Central memory CD8-positive, alpha-beta T cell (primary cell): ENCODE results near the gene CCL20.
"Not testable (repeated sequence)": the region's sequence is repeated elsewhere in the genome, so short reads cannot be mapped to it uniquely, and the experiment has no call there.

ENCODE experiments used
- ATAC-seq: fragments of 150-1000 bp; cut with Tn5 transposase; replicated peaks from 2 replicates; pipeline ENCODE4 v1.10.0; 2022; ENCODE audit warnings: mild to moderate bottlenecking, moderate FRiP score, moderate number of reproducible peaks; ENCODE audit not compliant: poor library complexity, severe bottlenecking; ENCODE audit errors: extremely low read depth
- DNase-seq, 2 donors: peaks; one replicate each; pipeline ENCODE4 v3.0.0; 2021; ENCODE audit warnings: low spot score in 2 of 2
- H3K27ac Mint-ChIP-seq: one replicate; pipeline ENCODE4 v1.8.0; 2022; ENCODE audit warnings: low read depth, mild to moderate bottlenecking, moderate library complexity, mixed read lengths
- H3K27me3 Mint-ChIP-seq: one replicate; pipeline ENCODE4 v1.8.0; 2022; ENCODE audit warnings: mixed read lengths
- H3K36me3 Mint-ChIP-seq: one replicate; pipeline ENCODE4 v1.8.0; 2022; ENCODE audit warnings: mild to moderate bottlenecking, moderate library complexity, mixed read lengths; ENCODE audit not compliant: insufficient read depth
- H3K4me1 Mint-ChIP-seq: one replicate; pipeline ENCODE4 v1.8.0; 2022; ENCODE audit warnings: mixed read lengths
- H3K4me3 Mint-ChIP-seq: one replicate; pipeline ENCODE4 v1.8.0; 2022; ENCODE audit warnings: mild to moderate bottlenecking, moderate library complexity, mixed read lengths
- H3K9me3 Mint-ChIP-seq: one replicate; pipeline ENCODE4 v1.8.0; 2022; ENCODE audit warnings: mixed read lengths

Gene CCL20

DNA sequence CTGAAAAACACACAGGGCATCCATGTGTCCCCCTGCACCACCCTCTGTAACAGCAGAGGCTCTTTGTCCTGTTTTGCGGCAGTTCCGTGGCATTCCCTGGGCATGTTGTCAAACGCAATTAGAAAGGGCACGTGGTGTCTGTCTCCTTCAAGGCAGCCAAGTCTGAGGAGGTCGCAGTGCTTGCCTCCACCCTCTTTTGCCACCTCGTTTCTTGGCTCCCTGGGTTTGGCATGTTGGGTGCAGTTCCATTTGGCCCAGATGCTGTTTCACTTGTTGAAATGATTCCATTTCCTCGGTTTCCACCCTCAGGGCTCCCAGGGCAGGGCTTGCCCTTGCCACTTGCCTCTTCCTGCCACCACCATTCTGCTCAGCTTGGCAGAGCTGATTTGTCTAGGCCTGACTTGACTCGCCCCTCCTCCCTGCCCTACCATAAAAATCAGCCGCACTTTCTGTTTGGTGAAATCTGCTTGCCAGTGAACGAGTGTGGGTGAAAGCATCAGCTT, 12.4 kb downstream of the CCL20 start:
- H3K27ac Mint-ChIP-seq: no peak overlapping the region
- ATAC-seq: peak; percentile 10
- no peak overlapping the region for H3K4me3 Mint-ChIP-seq
- no peaks in the 10 kb centered on the region for H3K36me3 Mint-ChIP-seq
- peaks cover 23% of the 10 kb centered on the region for H3K27me3 Mint-ChIP-seq
- H3K9me3 Mint-ChIP-seq: peaks cover 7% of the 10 kb centered on the region
- H3K4me1 Mint-ChIP-seq: no peaks in the 10 kb centered on the region
- DNase-seq: no peak

- Mint-ChIP-seq H3K4me1 (no peaks in the 10 kb centered on the region), H3K9me3 (peaks cover 7% of the 10 kb centered on the region), H3K27me3 (peaks cover 18% of the 10 kb centered on the region), H3K36me3 (no peaks in the 10 kb centered on the region), H3K27ac (no peak overlapping the region), H3K4me3 (no peak overlapping the region)
- ATAC-seq: no peak
- no peak for DNase-seq
Observed at GRCh38 chr2:227826563-227826962, 12.9 kb downstream of the CCL20 start.

- H3K27ac Mint-ChIP-seq: no peak overlapping the region
- H3K9me3 Mint-ChIP-seq: peaks cover 7% of the 10 kb centered on the region
- H3K36me3 Mint-ChIP-seq: no peaks in the 10 kb centered on the region
- no peaks in the 10 kb centered on the region for H3K4me1 Mint-ChIP-seq
- ATAC-seq (no peak), DNase-seq (no peak)
- no peak overlapping the region for H3K4me3 Mint-ChIP-seq
- H3K27me3 Mint-ChIP-seq: peaks cover 17% of the 10 kb centered on the region
Observed at GRCh38 chr2:227827143-227827542, 13.5 kb downstream of the CCL20 start.

DNA sequence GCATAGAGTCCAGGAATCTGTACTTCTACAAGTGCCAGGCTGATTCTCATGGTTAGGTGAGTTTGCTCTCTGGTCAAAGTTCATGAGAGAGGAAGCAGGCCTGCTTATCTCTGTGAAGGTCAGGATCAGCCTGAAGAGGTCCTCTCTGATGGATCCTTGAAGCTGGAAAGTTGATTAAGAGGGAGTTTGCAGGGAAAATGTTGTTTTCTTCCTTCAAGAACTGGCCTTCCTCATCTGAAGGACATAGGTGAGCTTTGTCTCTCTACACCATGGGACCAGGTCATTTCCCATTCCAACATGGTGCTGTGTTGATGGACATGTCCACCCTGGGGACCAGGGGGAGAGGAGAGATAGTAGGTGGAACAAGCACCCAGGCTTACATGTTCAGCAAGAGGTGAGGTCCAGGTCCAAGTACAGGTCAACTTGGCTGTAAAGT, 14.9 kb downstream of the CCL20 start:
- no peak overlapping the region for H3K4me3 Mint-ChIP-seq
- no peaks in the 10 kb centered on the region for H3K36me3 Mint-ChIP-seq
- H3K9me3 Mint-ChIP-seq: peaks cover 7% of the 10 kb centered on the region
- no peak overlapping the region for H3K27ac Mint-ChIP-seq
- no peaks in the 10 kb centered on the region for H3K4me1 Mint-ChIP-seq
- ATAC-seq (no peak), DNase-seq (no peak)
- peaks cover 17% of the 10 kb centered on the region for H3K27me3 Mint-ChIP-seq

DNA sequence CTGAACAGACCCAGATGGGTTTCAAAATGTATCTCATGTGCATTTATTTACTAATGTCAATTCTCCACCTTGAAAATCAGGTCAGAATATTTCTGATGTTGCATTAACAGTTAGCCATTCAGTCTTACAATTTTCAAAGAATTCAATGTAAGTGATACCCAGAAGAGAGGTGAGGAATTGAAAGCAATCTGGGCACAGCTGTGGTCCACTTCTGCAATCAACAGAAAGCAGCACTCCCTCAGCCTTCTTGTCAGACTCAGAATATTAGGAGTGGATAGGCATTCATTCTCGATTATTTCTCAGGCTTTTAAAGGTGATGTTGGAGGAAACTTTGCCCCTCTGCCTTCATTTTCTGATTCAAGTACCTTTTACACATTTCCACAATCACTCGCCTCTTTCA, 15.7 kb downstream of the CCL20 start:
- Mint-ChIP-seq H3K27ac (no peak overlapping the region), H3K4me1 (no peaks in the 10 kb centered on the region), H3K27me3 (peaks cover 17% of the 10 kb centered on the region), H3K4me3 (no peak overlapping the region), H3K36me3 (no peaks in the 10 kb centered on the region), H3K9me3 (peaks cover 7% of the 10 kb centered on the region)
- ATAC-seq: no peak
- no peak for DNase-seq

- peaks cover 13% of the 10 kb centered on the region for H3K27me3 Mint-ChIP-seq
- peaks cover 7% of the 10 kb centered on the region for H3K9me3 Mint-ChIP-seq
Observed at GRCh38 chr2:227834423-227834822, 20.8 kb downstream of the CCL20 start.

DNA sequence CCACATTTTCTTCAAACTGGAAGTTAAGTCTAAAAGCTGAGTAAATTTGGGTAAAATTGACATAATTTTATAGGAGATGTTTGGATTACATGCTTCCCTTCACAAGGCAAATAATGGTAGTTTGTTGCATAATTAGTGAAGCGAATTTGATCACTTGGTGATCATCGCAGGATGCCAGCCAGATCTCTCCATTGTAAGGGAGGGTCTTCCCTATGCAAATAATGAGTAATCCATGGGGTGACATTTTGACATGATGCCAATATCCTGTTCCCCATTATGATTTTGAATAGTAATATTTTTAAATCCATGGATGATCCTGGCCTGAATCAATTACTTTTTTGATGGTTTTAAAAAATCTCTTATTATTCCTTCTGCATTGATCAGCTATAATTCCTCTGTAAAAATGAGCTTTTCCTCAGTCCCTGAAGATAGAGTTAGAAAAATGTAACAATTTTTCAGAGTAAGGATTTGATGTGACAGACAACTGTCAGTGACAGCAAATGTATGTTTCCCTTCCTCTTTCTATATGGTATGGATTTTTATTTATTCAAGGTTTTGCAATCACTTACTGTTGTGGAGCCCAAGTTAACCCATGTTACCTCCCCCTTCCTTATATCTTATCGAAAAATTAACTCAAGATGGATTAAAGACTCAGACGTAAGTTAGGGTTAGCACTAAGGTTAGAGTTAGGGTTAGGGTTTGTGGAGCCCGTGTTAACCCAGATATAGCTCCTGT, 21.4 kb downstream of the CCL20 start:
- Mint-ChIP-seq H3K9me3 (peaks cover 7% of the 10 kb centered on the region), H3K36me3 (no peaks in the 10 kb centered on the region), H3K4me1 (no peaks in the 10 kb centered on the region), H3K4me3 (no peak overlapping the region), H3K27ac (no peak overlapping the region), H3K27me3 (peaks cover 13% of the 10 kb centered on the region)
- ATAC-seq (no peak), DNase-seq (no peak)

More at GRCh38 chr2:227834423-227834822, 20.8 kb downstream of the CCL20 start:
- Mint-ChIP-seq H3K4me1 (no peaks in the 10 kb centered on the region), H3K36me3 (no peaks in the 10 kb centered on the region), H3K27ac (no peak overlapping the region), H3K4me3 (no peak overlapping the region)
- DNase-seq (no peak), ATAC-seq (no peak)

- not testable (repeated sequence) for H3K36me3 Mint-ChIP-seq, DNase-seq, ATAC-seq, H3K27ac Mint-ChIP-seq, H3K4me3 Mint-ChIP-seq, H3K4me1 Mint-ChIP-seq
- peaks cover 25% of the 10 kb centered on the region for H3K27me3 Mint-ChIP-seq
- H3K9me3 Mint-ChIP-seq: peaks cover 12% of the 10 kb centered on the region
Observed at GRCh38 chr2:227839339-227840129, 25.9 kb downstream of the CCL20 start.

- H3K9me3 Mint-ChIP-seq: no peaks in the 10 kb centered on the region
- H3K27me3 Mint-ChIP-seq: no peaks in the 10 kb centered on the region
- no peak overlapping the region for H3K27ac Mint-ChIP-seq
Observed at GRCh38 chr2:227846831-227847230, 33.2 kb downstream of the CCL20 start.

DNA sequence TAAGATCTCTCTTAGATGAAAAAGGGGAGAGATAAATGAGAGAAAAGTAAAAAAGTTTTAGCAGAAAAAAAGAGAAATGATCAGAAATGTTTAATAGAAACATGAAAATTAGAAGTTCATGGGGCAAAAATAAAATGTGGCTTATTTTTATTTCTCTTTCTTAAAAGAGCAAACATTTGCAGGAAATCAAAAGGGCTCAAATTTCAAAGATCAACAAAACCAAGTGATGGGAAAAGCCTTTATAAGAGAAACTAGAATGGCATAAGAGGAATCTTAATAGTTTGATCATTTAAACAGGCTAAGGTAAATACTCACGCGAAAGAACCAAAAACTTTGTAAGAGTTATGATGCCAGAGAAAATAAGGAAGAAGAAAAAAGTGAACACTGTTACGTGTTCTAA, 34.5 kb downstream of the CCL20 start:
- Mint-ChIP-seq H3K4me1 (no peaks in the 10 kb centered on the region), H3K27me3 (no peaks in the 10 kb centered on the region), H3K27ac (peak overlapping the region; percentile 2), H3K9me3 (no peaks in the 10 kb centered on the region), H3K4me3 (no peak overlapping the region), H3K36me3 (no peaks in the 10 kb centered on the region)
- DNase-seq (no peak), ATAC-seq (no peak)

More at GRCh38 chr2:227846831-227847230, 33.2 kb downstream of the CCL20 start:
- ATAC-seq (no peak), DNase-seq (no peak)
- Mint-ChIP-seq H3K4me3 (no peak overlapping the region), H3K36me3 (peaks cover 2% of the 10 kb centered on the region), H3K4me1 (no peaks in the 10 kb centered on the region)

GRCh38 chr2:227848586-227848985, 34.9 kb downstream of the CCL20 start:
- no peaks in the 10 kb centered on the region for H3K27me3 Mint-ChIP-seq
- H3K9me3 Mint-ChIP-seq: no peaks in the 10 kb centered on the region
- H3K36me3 Mint-ChIP-seq: no peaks in the 10 kb centered on the region
- H3K4me1 Mint-ChIP-seq: no peaks in the 10 kb centered on the region
- H3K27ac Mint-ChIP-seq: no peak overlapping the region
- no peak overlapping the region for H3K4me3 Mint-ChIP-seq
- DNase-seq (no peak), ATAC-seq (no peak)

DNA sequence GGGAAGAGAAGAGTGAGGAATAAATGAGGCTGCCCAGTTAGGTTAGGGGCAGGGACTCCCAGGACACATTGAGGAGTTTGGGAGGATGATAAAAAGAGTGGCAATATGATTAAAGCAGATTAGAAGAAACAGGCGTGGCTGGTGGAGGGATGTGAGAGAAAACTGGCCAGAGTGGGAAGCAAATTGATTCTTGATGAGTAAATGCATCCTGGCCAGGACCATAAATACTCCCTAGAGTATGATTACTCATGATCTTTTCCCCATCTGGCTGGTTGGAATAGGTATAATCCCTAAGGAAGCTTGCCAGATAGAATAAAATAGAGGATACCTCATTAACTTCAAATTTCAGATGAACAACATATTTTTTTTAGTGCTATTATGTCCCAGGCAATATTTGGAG, 36.3 kb downstream of the CCL20 start:
- H3K4me1 Mint-ChIP-seq: no peaks in the 10 kb centered on the region
- H3K27ac Mint-ChIP-seq: no peak overlapping the region
- ATAC-seq: no peak
- no peaks in the 10 kb centered on the region for H3K36me3 Mint-ChIP-seq
- no peak overlapping the region for H3K4me3 Mint-ChIP-seq
- no peaks in the 10 kb centered on the region for H3K9me3 Mint-ChIP-seq
- H3K27me3 Mint-ChIP-seq: peaks cover 9% of the 10 kb centered on the region
- DNase-seq: no peak

- no peak overlapping the region for H3K4me3 Mint-ChIP-seq
- DNase-seq (no peak), ATAC-seq (no peak)
- H3K27ac Mint-ChIP-seq: no peak overlapping the region
- H3K27me3 Mint-ChIP-seq: peaks cover 18% of the 10 kb centered on the region
- H3K9me3 Mint-ChIP-seq: no peaks in the 10 kb centered on the region
- H3K4me1 Mint-ChIP-seq: no peaks in the 10 kb centered on the region
- H3K36me3 Mint-ChIP-seq: no peaks in the 10 kb centered on the region
Observed at GRCh38 chr2:227853204-227853629, 39.6 kb downstream of the CCL20 start.
